Measurements from ENCODE around the gene MYZAP. TPM values are rescaled to one million over a fixed set of nuclear protein-coding genes. Genes with fewer than 3 reads are reported as not detected.

MYZAP gene
- total and polyA plus RNA-seq, 9 of the 15 experiments (the other 6 are each of a cell fraction or from before 2014, with no cell fraction given): 0.03 TPM; not detected in 8

DNA sequence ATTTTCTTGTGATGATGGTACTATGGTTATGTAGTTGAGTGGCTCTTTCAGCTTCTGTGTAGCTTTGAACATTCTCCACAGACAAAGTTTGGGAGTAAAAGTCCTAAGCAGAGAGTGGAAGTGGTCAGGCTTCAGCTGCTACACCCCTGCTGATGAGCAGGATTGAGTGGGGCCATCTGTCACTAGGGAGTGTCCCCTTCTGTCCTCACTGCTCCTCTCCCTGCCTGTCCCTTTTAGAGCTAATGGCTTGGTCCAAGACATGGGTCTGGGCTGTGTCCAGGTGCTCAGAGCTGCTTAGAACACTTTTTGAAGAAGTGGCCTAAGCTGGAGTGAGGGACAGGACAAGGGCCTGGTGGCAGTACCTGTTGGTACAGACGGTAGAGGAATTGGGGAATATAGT lies 15.1 kb downstream of the MYZAP start:
- no peaks in the 10 kb centered on the region for H3K36me3 ChIP-seq (ENCODE audit: control insufficient read depth, insufficient read depth, low read length)
- intact Hi-C loops (cut with micrococcal nuclease) (no loop called here), in situ Hi-C loops (cut with MboI) (no loop called here)
- ATAC-seq (no peak), DNase-seq (ENCODE audit: extremely low read depth in 1 of 4, low spot score in 3 of 4) (no peak), FAIRE-seq (no peak)
- CTCF ChIA-PET (ENCODE audit: low intra/inter-chr PET ratio): no interaction called here
- H3K4me1 ChIP-seq (replicated peaks in 1 of 2; ENCODE audit: control insufficient read depth in 2 of 2, insufficient read depth in 2 of 2, low read length in 2 of 2): no peaks in the 10 kb centered on the region
- no peaks in the 10 kb centered on the region for H3K9me1 ChIP-seq (ENCODE audit: control insufficient read depth, insufficient read depth, low read length)
- no peak overlapping the region for H3K4me2 ChIP-seq (ENCODE audit: insufficient read depth, low read length)
- WGBS (ENCODE audit: insufficient coverage, low coverage, missing lambda C conversion rate): 0% methylated on average over 1 of the region's 1 CpG
- peaks cover 16 to 47% of the 10 kb centered on the region in 2 experiments for H3K27me3 ChIP-seq (ENCODE audit: control insufficient read depth in 2 of 2, insufficient read depth in 2 of 2, low read length in 2 of 2)
- H3K9ac ChIP-seq (ENCODE audit: insufficient read depth in 1 of 2, low read depth in 2 of 2, low read length in 2 of 2): no peak overlapping the region
- no peak overlapping the region for H2AFZ ChIP-seq (ENCODE audit: low read depth, low read length)
- no peak overlapping the region for H3K27ac ChIP-seq (ENCODE audit: extremely low read depth, low read depth, low read length)
- BruUV-seq (replicated peaks): no TSS peak
- H4K20me1 ChIP-seq (replicated peaks; ENCODE audit: control insufficient read depth, insufficient read depth, low read length): no peaks in the 10 kb centered on the region
- no peaks in the 10 kb centered on the region for H3K9me3 ChIP-seq (replicated peaks; ENCODE audit: control insufficient read depth, insufficient read depth, low read depth, low read length)
- TF ChIP-seq, protein P1, sequence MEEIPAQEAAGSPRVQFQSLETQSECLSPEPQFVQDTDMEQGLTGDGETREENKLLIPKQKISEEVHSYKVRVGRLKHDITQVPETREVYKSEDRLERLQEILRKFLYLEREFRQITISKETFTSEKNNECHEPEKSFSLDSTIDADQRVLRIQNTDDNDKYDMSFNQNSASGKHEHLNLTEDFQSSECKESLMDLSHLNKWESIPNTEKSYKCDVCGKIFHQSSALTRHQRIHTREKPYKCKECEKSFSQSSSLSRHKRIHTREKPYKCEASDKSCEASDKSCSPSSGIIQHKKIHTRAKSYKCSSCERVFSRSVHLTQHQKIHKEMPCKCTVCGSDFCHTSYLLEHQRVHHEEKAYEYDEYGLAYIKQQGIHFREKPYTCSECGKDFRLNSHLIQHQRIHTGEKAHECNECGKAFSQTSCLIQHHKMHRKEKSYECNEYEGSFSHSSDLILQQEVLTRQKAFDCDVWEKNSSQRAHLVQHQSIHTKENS (CRISPR knock-in tag; IDR thresholded peaks at IDR 0.05): no peak
- TF ChIP-seq HOXB6 (CRISPR knock-in tag; IDR thresholded peaks at IDR 0.05; ENCODE audit: borderline replicate concordance) (no peak), BCOR (IDR thresholded peaks at IDR 0.05) (no peak), FOXA3 (CRISPR knock-in tag; conservative IDR thresholded peaks at IDR 0.05 in 1 of 2, IDR thresholded peaks at IDR 0.05 in 1 of 2) (no peak), KDM5B (IDR thresholded peaks at IDR 0.05; ENCODE audit: insufficient replicate concordance, low read depth, low read length) (no peak), FOXJ3 (CRISPR knock-in tag; IDR thresholded peaks at IDR 0.05) (no peak), ZNF436 (CRISPR knock-in tag; IDR thresholded peaks at IDR 0.05) (no peak), JUN (IDR thresholded peaks at IDR 0.05; ENCODE audit: borderline replicate concordance, low read depth, low read length) (no peak), JUN (CRISPR knock-in tag; IDR thresholded peaks at IDR 0.05; ENCODE audit: borderline replicate concordance) (no peak), SNIP1 (IDR thresholded peaks at IDR 0.05; ENCODE audit: low read depth) (no peak), MEF2A (IDR thresholded peaks at IDR 0.05; ENCODE audit: control insufficient read depth, low read depth, low read length) (no peak), ZNF668 (CRISPR knock-in tag; IDR thresholded peaks at IDR 0.05) (no peak), MAFK (IDR thresholded peaks at IDR 0.05; ENCODE audit: low read length) (no peak), HMG20B (CRISPR knock-in tag; IDR thresholded peaks at IDR 0.05) (no peak), ELF2 (CRISPR knock-in tag; IDR thresholded peaks at IDR 0.05) (no peak)
- POLR2A ChIA-PET: interaction anchor here (0.6 kb wide), 2 partner anchors 9 to 44 kb away, joined by 3 read pairs; no protein-coding TSS in a partner anchor
- no peaks in the 10 kb centered on the region for H3K79me2 ChIP-seq (ENCODE audit: control insufficient read depth, insufficient read depth, low read length)
- no peak overlapping the region for H3K4me3 ChIP-seq
